Suppressor macrophage treated with lipopolysaccharide for 1 hour (primary cell): ENCODE measurements around the gene SLC39A11.
A peak's percentile ranks its signal among the peaks of the same experiment; 100 is the strongest.
"Not testable (repeated sequence)": the region's sequence is repeated elsewhere in the genome, so short reads cannot be mapped to it uniquely, and the experiment has no call there.

Source experiments
- DNase-seq, 3 donors: peaks; one replicate each; pipeline ENCODE4 v3.0.0-alpha.2; 2020 to 2022

Gene SLC39A11

DNA sequence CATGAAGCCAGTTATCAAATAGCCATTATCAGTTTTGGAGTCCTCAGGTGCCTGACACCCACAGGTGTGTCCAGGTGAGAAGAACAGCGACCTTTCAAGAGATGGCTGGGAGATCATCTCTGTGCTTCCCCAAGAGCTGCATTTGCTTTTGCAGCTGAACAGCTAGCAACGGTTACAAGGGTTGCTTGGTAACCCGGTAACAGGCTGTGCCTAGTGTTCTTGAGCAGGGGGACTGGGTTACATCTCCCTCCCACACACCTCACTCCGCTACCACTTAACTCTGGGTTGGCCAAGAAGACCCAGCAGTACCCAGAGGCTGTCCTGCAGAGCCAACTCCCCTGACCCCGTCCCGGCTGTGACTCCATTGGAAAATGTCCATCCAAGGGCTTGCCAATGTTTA is 147.0 kb downstream of the SLC39A11 start:
- no peak for DNase-seq

DNA sequence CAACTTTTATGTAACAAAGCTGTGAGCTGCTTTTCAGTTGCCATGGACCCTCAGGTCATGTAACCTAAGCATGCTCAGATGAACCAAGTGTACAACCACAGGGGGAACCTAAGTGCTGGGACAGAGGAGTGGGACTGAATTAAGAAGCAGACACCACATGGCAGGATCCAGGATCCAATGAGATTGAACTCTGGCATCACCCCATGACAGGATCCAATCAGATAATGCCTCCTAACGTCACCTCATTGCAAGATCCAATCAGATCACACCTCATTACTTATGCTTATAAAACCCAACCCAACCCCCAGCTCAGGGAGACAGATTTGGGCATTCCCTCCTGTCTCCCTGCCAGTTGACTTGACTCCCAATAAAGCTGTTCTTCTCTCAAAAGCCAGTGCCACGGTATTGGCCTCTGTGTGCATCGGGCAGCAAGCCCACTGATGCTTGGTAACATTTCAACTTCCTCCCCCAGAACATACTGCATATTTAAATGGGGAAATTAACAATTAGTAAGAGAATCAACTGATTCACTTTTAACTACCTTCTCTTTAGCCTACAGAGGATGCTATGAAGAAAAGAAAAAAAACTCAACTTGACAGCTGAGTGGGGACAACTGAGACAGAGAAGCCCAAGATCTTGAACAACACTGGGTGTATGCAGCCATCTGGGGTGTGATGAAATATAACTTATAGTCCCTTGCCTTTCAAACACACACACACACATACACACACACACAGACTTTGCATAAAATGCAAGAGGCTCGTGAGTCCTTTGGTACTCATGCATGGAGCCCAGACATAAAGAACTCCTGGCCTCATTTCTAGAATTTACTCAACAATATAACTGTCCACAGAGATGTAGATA is 148.4 kb downstream of the SLC39A11 start:
- DNase-seq: no peak

DNA sequence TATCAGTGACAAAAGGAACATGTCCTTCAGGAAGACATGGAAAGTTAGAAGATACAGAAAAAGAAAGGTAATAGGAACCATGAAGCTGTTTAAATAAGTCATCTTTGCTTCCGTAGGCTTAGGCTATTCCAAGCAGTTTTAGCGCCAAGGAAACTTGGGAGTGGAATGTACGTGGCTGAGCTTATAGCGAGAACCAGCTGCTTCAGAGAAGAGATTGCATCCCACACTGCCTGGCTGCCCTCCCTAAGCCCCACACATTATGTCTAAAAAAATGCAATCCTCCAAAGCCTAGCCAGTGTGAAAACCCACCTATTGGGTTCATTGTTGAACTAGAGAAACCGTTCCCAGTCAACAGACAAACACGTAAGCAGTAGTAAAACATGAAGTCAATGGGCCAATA is 149.9 kb downstream of the SLC39A11 start:
- DNase-seq: no peak

DNA sequence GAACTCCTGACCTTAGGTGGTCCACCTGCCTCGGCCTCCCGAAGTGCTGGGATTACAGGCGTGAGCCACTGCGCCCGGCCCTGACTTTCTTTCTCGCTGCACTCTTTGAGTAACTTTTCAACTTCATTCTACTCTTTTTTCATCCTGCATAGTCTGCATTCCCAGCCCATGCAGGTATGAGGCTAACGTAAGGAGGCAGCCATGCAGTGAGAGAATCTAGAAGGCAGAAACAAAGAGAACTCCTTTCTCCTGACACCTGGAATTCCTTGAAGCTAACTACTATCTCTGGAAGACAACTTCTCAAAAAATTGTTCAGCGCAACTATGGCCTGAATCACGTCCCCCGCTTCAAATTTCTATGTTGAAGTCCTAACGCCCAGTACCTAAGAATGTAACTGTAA is 152.0 kb downstream of the SLC39A11 start:
- no peak for DNase-seq

DNA sequence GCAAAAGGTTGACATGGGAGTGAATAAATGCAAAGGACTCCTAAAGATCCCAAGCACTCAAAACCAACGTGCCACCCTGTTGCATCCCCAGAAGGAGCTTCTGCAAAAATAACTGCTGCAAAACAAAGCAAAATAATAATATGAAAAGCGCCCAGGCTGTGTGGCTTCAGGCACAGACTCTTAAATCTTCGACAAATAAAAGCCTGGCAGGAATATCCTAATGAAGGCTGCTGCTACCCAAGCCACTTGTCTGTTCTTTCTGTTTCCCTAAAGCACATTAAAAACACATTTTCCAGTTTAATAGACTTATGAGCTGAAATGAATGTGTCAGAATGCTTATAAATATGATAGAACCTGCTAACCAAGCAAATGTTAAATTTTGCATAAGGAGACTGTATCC is 154.0 kb downstream of the SLC39A11 start:
- no peak for DNase-seq

DNA sequence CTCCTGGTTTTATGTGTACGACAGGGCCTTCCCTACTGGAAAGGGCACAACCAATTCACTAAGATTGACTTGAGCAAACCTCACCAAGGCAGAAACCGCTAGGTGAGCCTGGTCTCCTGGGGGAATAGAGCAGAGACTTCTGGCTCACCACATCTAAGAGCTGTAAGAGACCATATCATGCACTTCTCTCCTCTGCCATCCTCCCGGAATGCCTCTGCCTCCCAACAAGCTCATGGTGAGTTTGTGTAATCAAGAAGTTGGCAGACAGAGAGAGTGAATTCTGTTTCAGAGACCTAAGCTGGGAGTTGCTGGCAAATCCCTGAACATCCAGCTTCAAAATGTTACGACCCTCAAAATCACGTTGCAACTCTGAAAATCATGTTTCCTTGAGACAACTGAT is 154.8 kb downstream of the SLC39A11 start:
- DNase-seq: no peak

DNA sequence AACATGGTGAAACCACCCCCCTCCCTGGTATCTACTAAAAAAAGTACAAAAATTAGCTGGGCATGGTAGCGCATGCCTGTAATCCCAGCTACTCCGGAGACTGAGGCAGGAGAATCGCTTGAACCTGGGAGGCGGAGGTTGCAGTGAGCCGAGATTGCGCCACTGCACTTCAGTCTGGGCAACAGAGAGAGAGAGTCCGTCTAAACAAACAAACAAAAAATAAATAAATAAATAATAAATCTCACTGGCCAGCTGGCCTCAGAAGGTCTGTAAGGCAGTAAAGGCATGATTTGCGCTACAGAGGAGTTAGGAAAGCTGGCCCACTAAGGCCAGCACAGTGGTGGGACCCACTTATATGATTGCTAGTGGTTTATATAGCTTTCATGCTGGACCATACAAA is 155.2 kb downstream of the SLC39A11 start:
- not testable (repeated sequence) for DNase-seq

DNA sequence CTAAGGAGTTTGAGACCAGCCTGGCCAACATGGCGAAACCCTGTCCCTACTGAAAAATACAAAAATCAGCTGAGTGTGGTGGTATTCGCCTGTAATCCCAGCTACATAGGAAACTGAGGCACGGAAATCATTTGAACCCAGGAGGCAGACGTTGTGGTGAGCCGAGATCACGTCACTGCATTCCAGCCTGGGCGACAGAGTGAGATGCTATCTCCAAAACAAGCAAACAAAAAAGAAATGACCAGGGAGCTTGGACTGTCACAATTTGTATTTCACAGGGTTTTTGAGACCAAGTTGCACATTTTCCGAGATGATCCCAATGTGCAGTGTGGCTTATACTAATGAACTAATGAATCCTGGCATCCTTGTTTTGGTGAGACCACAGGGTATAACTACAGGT is 156.5 kb downstream of the SLC39A11 start:
- no peak for DNase-seq

DNA sequence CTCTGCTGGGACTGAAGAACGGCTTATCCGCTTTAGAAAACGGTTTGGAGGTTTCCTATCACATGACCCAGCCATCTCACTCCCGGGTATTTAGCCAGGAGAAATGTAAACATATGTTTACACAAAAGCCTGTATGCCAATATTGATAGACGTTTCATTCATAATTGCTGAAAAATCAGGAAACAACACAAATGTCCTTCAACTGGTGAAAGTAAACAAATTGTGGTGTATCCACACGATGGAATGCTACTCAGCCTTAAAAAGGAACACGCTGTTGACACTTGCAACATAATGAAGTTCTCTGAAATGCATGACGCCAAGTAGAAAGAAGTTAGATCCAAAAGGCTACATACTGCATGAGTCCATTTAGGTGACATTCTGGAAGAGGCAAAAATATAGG is 157.6 kb downstream of the SLC39A11 start:
- DNase-seq: no peak

DNA sequence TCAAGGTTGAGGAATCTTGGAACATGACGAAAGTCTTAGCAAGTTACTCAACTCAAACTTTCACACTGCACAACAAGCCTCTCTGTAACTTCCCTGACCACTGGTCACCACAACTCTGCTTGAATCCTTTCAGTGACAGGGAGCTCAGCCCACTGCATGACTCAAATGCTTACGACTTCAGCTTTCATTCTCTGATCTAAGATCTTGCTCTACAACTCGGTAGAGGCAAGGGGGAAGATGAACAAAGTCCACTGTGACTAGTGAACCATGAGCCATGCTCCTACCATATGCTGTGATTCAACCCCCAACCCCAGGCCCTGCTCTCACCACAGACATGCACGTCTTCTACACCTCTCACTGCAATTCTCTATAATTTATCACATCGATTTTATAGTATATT is 160.9 kb downstream of the SLC39A11 start:
- peak; percentile 59 to 71 (median 67) for DNase-seq

DNA sequence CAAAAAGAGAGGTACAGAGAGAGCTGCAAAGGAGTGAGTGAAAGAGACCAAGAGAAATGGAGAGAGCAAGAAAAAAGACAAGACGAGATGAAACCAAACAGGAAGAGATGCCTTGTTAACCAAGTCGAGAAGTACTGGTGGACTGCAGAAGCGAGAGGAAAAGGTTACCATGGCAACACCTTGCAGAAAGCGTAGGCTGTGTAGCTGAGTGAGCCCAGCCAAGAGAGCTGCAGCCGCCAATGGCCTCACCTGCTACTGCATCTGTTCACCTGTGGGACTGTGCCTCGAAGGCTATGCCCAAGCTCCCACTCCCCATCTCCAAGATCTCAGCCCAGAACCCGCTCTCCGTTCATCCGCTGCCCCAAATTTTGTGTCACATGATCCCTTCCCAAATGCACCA is 161.3 kb downstream of the SLC39A11 start:
- DNase-seq: no peak

DNA sequence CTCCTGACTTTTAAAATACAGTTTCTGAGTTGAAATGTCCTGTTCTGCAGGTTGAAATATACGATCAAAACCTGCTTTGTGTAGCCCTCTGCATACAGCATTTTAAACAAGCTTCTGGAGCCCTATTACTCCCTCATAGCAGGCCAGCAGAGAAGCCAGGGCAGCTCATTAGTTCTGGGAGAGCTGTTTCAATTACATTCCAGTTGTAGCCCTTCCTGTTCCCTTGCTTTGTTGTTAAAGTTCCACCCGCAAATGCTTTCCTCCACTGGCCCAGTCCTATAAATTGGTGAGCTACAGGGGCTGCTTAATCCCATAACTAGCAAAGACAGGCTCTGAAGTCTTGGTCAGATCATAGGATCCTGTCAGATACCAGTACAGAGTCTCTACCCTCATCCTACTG is 162.5 kb downstream of the SLC39A11 start:
- DNase-seq: no peak

DNA sequence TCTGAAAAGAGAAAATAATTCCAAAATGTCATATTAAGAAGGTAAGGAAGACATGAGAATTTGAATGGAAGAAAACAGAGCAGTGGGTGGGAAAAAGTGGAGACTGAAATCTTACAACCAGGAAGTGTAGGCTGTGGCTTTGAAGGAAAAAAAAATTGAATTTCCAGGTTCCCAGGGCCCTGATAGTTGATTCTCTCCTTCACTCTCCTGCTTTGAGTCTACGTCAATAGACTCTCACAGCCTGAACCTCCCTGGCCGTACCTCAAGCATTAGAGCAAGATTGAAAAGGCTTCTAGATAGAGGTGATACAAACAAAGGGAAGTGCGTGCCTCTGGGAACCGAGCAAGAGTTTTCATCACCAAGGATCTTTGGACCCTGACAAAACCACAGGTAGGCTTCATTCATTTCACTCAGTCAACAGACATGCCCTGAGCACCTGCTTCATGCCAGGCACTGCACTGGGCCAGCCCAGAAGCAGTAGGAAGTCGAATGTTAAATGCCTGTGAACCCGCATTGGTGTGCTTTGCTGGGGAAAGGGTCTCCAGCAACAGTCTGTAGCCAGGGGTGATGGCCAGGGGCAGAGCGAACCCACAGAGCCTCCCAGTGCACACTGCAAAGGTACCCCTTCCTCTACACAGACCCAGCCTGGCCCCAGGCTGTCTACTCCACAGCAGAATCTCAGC is 163.9 kb downstream of the SLC39A11 start:
- DNase-seq: no peak

DNA sequence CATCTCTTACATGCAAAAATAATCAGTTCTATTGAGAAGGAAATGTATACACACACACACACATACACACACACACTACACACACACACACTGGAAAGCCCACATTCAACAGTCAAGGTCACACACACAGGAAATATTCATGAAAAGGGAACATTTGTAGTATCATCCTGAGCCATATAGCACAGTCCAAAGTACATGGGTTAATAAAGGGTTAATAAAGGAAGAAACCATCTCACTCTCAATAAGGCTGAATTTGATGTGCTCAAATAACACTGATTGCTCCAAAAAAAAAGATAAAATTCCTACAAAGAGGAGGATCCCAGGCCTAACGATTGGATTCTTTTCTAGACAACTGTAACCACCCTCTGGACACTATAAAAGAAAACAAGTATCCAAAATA is 164.7 kb downstream of the SLC39A11 start:
- DNase-seq: no peak

DNA sequence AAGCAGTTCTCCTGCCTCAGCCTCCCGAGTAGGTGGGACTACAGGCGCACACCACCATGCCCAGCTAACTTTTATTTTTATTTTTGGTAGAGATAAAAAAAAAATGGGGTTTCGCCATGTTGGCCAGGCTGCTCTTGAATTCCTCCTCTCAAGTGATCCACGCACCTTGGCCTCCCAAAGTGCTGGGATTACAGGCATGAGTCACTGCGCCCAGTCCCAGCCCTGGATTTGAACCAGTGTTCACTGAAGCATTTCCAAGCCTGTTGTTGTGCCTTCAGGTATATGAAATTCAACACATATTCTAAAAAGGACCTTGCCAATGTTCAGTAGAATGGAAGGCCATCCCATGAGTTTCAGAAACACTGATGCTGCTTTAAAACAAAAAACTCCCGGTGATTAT is 165.3 kb downstream of the SLC39A11 start:
- DNase-seq: no peak

DNA sequence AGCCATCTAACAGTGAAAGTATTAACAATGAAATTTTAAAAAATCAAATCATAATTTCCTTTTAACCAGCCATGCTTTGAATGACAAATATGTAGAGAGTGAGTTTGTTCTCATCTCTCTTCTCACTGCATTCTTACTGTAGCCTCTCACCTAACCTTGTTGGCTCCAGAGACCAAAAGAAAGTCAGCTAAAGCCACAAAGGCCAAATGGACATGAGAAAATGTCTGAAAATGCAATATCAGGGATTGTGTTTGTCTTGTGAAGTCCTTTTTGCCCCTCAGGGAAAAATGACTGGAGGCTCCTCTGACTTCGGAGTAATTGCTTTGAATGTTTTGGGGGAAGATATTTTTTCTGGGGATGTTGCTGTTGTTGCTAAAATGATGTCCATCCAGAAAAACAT is 166.3 kb downstream of the SLC39A11 start:
- no peak for DNase-seq

DNA sequence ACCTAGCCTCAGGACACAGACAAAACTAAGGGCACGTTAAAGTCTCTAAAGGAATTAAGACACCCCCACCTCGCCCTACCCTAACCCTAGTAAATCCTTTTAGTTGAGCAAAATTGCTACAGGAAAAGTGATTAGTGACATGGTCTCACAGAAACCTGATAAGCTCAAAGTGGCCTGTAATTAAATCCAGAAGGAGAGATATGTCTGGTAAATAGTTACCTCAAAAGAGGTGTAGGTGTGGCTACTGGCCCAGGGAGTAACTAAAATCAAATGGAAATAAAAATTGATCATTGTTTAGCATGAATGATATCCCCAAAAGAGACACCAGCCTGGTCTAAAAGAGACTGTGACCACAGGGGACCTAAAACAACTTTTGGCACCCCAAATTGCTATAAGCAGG is 168.3 kb downstream of the SLC39A11 start:
- DNase-seq: no peak

DNA sequence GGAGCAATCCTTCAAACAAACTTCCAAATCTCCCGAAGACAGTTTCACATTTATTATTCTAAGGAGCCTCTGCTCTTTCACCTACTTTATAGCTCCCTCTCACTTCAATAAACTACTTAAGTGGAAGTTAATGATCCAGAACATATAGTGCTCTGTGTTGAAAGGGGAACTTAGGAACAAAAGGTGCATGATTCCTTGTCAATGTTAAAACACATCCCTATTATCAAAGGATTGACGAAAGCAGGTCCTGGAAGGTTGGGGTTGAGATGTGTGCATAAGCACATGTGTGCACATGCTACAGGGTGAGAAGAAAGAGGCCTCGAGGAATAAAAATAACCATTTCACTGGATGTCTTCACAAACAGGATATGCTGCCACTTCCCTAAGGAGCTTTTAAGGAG is 170.3 kb downstream of the SLC39A11 start:
- DNase-seq: no peak

DNA sequence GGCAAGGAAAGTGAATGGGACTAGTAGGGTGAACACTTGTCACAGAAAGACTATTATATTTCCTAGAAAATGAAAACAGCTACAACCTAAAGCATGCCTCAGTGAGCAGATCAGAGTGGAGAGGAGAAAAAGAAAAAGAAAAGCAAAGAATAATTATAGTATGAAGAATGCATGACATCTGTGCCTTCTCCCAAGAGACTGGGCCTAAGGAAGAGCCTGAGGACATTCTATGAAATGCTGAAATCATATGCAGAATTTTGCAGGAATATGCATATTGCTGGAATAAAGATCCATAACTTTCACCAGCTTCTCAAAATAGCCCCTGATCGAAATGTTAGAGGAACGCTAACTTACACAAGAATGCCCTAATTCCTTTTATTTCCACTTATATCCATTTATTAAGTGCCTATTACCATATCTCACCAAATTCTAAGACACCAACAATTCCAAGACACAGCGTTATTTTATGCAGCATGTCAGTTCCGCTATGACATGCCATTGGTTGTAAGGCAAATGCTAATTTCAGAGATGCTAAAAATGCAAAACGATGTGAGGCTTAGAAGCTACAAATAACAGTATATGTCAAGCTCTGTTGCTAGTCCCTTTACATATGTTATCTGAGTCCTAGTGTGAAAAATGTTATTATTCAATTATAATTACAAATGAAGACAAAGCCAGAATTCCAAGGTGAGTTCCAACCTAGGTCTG is 171.0 kb downstream of the SLC39A11 start:
- no peak for DNase-seq

DNA sequence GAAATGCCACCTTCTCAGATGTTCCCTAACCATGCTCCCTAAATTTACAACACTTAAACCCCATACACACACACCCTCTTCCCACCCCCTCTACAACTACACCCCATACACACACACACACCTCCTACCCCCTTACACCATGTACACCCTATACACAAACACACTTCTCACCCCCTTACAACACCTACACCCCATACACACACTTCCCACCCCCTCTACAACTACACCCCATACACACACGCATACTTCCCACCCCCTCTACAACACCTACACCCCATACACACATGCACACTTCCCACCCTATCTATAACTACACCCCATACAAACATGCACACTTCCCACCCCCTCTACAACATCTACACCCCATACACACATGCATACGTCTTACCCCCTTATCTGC is 172.0 kb downstream of the SLC39A11 start:
- DNase-seq: no peak

DNA sequence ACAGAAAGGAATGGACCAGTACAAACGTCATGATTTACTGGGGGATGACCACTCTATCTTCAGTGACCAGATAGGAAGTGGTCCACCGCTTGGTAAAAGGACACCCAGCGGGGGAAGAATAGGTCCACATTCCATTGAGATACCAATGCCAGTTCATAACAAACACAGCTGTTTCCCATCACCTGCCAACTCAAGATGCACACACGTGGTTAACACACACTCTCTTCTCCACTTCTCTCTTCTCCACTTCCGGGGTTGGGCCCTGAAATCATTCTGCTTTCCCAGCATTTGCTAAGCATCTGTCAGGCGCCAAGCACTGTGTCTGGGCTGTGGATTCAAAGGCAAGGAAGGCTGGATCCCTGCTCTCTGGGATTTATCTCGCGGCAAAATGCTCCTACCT is 175.5 kb downstream of the SLC39A11 start:
- DNase-seq: no peak

DNA sequence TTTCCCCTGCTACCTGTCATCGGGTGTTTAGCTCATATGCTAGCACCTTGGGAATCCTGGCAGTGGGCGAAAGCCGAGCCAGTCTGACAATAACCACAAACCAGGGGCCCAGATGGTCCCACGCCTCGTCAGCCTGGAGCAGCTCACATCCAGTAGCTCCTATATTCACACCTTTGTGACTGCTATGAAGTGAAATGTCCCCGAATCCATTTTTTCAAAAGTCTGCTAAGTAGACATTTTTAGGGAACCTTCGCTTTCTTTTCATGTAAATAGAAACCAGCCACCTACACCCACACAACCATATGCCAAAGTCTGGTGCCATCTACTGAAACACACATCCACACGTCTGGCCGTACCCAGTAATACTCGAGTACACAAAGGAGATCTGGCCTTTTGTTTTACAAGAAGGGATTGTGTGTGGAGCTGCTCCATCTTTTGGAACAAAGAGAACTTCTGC is 176.8 kb downstream of the SLC39A11 start:
- DNase-seq: no peak

DNA sequence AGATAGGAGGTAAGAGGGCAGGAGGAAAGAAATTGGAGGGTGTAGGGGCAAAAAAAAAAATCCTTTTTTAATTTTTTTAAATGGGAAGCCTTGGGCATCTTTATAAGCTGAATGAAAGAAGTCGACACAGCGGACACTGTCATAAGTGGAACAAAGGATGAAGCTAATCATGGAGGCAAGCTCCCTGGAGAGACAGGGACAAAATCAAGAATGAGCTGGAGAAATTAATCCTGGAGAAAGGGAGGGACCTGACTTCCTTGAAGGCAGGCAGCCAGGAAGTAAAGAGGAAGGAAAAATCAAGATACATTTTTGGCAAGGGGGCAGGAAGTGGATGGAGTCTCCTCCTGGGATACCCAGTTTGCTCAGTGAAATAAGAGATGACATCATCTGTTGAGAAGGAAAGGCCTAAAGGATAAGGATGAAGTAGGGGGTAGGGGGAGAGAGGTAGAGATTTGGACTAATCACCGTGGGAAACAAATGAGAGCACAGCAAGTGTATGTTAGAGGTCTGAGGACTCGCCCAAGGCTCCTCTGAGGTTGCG is 179.3 kb downstream of the SLC39A11 start:
- no peak for DNase-seq

DNA sequence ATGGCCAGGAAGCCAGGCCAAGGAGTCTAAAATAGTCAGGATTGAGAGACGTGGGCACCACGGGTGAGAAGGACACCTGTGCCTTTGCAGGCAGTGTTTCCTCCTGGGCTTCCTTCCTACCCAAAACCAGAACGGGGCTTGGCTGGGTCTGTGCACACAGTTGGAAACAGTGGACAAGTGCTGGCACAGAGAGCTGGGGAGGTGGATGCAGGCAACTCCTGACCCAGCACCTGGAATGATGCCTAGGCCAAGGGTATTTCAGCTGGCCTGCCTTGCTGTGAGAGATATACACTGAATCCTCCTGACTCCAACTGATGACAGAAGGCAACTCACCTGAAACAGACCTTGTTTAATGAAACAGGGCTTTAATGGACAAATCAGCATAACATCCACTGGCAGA is 186.2 kb downstream of the SLC39A11 start:
- DNase-seq: no peak
